HG02870 (cell line): Measurements from ENCODE around the gene A1BG.

ENCODE experiments used
- ATAC-seq: cut with Tn5 transposase; IDR thresholded peaks from one replicate; pipeline ENCODE4 v1.9.1; 2021; ENCODE audit warnings: mild to moderate bottlenecking, moderate library complexity; ENCODE audit not compliant: unreplicated experiment

A1BG gene

DNA sequence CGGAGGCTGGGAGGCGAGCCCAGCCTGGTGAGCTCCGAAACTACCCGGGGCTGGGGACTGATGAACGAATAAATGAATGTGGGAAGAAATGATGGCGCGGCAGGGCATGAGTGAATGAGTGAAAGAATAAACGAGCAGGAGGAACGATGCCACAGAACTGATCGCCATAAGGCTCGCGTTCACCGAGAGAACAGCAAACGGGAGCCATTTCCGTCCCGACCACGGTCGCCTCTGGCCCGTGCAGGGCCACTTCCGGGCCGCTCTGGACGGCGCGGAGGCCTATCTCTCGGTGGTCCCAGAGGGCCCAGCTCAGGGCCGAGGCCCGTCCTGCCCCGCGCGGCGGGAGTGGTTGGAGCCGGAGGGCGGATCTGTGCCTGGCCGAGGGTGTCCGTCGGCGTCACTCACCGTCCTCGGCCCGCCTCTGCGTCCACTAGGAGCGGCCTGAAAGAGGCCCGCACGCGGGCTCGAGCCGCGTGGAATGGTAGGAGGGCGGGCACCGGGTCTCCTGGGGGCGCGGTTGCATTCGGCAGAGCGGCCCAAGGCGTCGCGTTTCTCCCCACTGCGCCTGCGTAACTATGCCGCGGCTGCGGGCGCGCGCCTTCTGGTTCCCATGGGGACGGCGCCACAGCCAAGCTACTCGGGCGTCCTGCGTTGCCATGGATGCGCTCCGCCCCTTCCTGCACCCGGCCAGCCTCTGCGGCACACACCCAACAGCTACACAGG lies 9.1 kb upstream of the A1BG start, which contains the start of gene ZNF497:
Gene ZNF497 (minus strand): TSS at position 480 of the 723 bp plus-strand sequence. CDS start 5,116 bp downstream, outside the sequence.
- ATAC-seq = peak; percentile 77

GRCh38 chr19:58361900-58362271 lies 8.6 kb upstream of the A1BG start:
- peak; percentile 2 for ATAC-seq

DNA sequence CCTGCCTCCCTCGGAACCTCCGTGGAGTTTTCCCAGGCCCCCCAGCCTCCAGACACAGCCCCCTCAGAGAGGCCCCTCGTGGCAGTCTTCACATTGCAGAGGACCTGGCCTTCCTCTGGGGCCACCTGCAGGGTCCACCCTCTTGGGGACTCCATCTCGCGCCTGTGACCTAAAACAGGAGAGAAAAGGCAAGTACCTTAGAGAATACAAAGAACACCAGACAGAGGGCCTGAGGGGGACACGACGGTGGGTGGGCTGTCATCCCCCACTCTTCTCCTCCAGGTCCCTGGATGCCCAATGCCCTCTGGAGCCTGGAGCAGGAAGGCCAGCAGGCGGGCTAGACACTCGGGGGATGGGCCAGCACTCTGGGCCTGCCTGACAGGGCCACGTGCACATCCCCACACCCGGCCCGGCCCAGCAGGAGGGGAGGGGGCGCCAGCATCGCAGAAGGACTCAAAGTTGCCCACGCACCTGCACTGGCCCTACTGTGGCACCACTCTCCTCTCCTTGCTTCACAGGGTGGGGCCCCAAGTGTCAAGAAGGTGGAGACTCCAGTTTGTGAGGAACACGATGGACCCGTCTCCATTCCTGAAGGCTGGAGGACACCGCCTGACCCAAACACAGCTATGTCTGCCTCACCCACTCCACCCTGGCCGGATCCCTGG lies 4.3 kb upstream of the A1BG start:
- ATAC-seq = no peak

- ATAC-seq = no peak
Observed at GRCh38 chr19:58356766-58357480, 3.6 kb upstream of the A1BG start.

- no peak for ATAC-seq
Observed at GRCh38 chr19:58355908-58356765, 2.8 kb upstream of the A1BG start.

DNA sequence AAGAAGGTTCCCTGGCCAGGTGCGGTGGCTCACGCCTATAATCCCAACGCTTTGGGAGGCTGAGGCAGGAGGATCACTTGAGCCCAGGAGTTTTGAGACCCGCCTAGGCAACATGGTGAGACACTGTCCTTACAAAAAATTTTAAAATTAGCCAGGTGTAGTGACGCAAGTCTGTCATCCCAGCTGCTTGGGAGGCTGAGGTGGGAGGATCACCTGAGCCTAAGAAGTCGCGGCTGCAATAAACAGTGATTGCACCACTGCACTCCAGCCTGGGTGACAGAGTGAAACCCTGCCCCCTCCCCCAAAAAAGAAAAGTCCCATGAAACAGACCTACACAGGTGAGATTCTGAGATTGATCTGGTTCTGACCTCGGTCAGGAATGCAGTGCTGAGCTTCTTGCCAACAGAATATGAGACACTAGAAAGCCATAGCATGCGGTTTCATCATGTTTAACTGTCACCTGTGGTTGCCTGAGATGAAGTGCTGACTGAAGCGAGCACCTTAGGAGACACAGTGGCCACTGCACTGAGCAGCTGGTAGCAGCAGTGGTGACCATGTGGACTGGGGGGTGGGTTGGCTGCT lies 2.0 kb upstream of the A1BG start:
- no peak for ATAC-seq

- ATAC-seq = no peak
Observed at GRCh38 chr19:58354478-58355030, 1.3 kb upstream of the A1BG start.

GRCh38 chr19:58353717-58354477 lies 605 bp upstream of the A1BG start:
- no peak for ATAC-seq

- no peak for ATAC-seq
Observed at GRCh38 chr19:58351990-58352755, 1.1 kb downstream of the A1BG start.

GRCh38 chr19:58351558-58351878 lies 1.8 kb downstream of the A1BG start:
- no peak for ATAC-seq

DNA sequence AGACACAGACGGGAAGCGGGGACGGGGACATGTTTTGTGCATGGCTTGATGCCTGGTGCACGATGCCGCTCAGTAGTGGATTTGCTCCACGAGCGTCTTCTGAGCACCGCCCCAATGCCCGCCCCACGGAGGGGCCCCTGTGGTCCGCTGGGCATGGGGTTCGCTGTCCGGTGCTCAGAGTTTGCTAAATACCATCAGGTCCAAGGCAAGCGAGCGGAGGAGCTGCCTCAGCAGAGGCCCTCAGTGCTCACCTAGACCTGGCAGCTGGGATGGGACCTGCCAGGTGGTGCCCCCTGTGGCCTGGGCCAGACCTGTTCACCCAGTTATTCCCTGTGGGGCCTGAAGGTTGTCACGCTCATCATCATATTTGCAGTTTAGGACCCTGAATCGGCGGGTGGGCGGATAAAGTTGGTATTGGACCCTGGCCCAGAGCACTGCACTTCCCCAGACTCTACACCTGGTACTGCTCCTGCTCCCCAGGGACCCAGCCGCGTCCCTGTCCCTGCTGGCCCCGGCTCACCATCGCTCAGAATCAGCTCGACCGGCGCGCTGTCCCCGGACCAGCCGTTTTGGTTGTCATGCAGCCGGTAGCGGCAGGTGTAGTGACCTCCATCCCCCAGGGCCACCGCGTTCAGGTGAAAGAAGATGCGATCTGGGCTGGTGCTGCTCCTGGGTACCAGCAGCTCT lies 2.3 kb downstream of the A1BG start:
- no peak for ATAC-seq

GRCh38 chr19:58350001-58350861 lies 3.1 kb downstream of the A1BG start:
- ATAC-seq = no peak

GRCh38 chr19:58349590-58349989 lies 3.7 kb downstream of the A1BG start:
- no peak for ATAC-seq

- peak; percentile 9 for ATAC-seq
Observed at GRCh38 chr19:58348080-58348479, 5.2 kb downstream of the A1BG start.

- ATAC-seq = peak; percentile 82
Observed at GRCh38 chr19:58346961-58347929, 6.0 kb downstream of the A1BG start.

GRCh38 chr19:58345558-58345957 lies 7.7 kb downstream of the A1BG start:
- no peak for ATAC-seq
